RWPE1 (cell line): ENCODE results near the gene TIMM10.
A peak's percentile ranks its signal among the peaks of the same experiment; 100 is the strongest.

Source experiments
- CTCF ChIA-PET: fragments of 350-600 bp; sonication (Branson Sonifier 250); formaldehyde crosslinking; extraction: SDS; loops from one replicate; lab custom pipeline; 2021; lab: Yijun Ruan, JAX
- POLR2A ChIA-PET: fragments of 400-600 bp; formaldehyde crosslinking; extraction: SDS; loops from one replicate; lab custom pipeline; 2020; ENCODE audit warnings: antibody characterized with exemption; ENCODE audit not compliant: low non-redundant PET; lab: Yijun Ruan, JAX
- DNase-seq: peaks from one replicate; pipeline ENCODE4 v3.0.0; 2012; ENCODE audit warnings: low spot score
- H3K27ac ChIP-seq: fragments of 450-650 bp; 2 replicates; pipeline ENCODE4 v1.5.1; 2017
- CTCF ChIP-seq: fragments of 450-650 bp; conservative IDR thresholded peaks from 2 replicates; pipeline ENCODE4 v1.5.1; 2017; ENCODE audit warnings: low read depth, mild to moderate bottlenecking

The TIMM10 gene

GRCh38 chr11:57499413-57499982, 31.1 kb downstream of the TIMM10 start:
- POLR2A ChIA-PET: interaction anchor here (0.7 kb wide), 1 partner anchor 19 kb away, joined by 3 read pairs; no protein-coding TSS in a partner anchor
- peak overlapping the region; percentile 70 for H3K27ac ChIP-seq
- TF ChIP-seq CTCF: no peak
- DNase-seq: peak; percentile 99
- CTCF ChIA-PET: interaction anchor here (1.2 kb wide), 1 partner anchor 16 kb away, joined by 3 read pairs; no protein-coding TSS in a partner anchor

GRCh38 chr11:57498540-57498939, 32.0 kb downstream of the TIMM10 start:
- TF ChIP-seq CTCF: no peak
- ChIA-PET POLR2A (interaction anchor here (0.7 kb wide), 1 partner anchor 20 kb away, joined by 3 read pairs; no protein-coding TSS in a partner anchor), CTCF (interaction anchor here (1.5 kb wide), 1 partner anchor 146 kb away, joined by 3 read pairs; no protein-coding TSS in a partner anchor)
- H3K27ac ChIP-seq: 0 out of 2 replicates have a peak overlapping the region, but pooled peaks have one; percentile 70
- DNase-seq: no peak

DNA sequence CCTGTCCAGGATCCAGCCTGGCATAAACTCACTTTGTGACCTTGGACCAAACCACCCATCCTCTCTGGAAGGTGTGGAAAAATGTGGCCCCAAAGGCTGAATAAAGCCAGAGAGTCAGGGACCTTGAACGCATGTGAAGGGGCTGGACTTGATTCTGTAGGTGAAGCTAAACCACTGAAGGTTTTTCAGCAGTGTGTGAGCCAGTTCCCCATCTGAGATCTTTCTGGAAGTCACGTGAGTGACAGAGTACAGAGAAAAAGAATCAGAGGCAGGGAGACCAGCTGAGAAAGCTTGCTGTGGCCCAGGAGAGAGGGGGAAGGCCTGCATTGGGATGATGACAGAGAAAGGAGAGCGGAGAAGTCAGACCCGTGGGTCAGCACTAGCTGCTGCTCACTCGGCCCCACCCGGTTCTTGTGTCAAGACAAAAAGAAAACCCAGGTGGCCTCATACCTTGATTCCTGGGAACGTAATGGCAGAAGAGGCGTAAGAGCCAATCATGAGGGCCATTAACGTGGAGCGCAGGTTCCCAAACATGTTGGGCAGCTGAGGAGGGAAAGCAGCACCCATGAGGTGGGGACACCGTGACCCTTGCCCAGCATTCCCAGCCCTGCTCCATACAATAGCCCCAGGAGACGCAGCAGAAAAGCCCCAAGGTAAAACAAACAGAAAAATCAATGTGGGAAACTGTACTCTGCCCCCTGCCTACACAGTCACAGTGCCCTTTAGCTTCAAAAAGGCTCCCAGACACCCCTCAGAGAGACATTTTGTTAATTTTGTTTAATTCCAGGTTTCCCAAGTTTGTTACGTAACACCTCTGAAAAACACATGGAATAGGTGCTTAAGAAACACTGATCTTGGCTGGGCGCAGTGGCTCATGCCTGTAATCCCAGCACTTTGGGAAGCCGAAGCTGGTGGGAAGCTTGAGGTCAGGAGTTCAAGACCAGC, 33.0 kb downstream of the TIMM10 start:
- CTCF ChIA-PET: interaction anchor here (1.5 kb wide), 1 partner anchor 147 kb away, joined by 3 read pairs; no protein-coding TSS in a partner anchor
- DNase-seq: no peak
- TF ChIP-seq CTCF: no peak
- POLR2A ChIA-PET: no interaction called here
- no peak overlapping the region for H3K27ac ChIP-seq

DNA sequence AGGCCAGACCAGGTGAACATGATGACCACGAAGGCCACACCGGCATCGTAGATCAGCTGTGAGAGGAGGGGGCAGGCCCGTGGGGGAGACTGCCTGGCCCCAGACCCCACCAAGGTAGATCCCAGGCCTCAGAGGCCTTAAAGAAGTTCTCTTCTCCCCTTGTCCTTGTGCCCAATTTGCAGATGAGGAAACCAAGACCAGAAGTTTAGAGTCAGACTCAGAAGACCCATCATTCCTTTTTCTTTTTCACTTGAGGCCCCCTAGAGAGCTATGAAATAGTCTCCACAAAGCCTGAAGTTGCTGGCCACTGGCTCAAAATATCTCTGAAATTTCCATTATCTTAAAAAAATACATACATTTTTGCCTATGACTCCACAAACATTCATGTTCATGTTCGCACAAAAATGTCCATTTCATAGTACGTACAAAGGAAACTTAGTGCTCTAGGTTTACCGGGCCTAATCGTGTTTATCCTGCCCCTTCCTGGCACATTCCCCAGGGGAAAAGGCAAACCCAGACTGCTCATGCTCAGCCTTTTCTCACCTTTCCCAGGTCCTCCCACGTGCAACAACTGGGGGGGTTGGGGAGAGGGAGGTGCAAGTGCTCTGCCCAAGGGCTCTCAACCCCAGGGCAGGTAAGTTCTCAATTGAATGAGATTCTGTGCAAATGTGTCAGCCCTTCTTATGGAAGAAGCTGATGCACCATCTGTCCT, 34.3 kb downstream of the TIMM10 start:
- POLR2A ChIA-PET: no interaction called here
- no peak for TF ChIP-seq CTCF
- H3K27ac ChIP-seq: no peak overlapping the region
- no peak for DNase-seq
- CTCF ChIA-PET: interaction anchor here (0.6 to 0.9 kb wide), 3 partner anchors 13 to 663 kb away, joined by 3 to 5 read pairs (median 3); no protein-coding TSS in a partner anchor

- POLR2A ChIA-PET: no interaction called here
- TF ChIP-seq CTCF: peak; percentile 82
- CTCF ChIA-PET: interaction anchor here (0.6 to 2.0 kb wide), 26 partner anchors 8 to 409 kb away, joined by 3 to 28 read pairs (median 5); partner anchors contain the start of genes RTN4RL2, SLC43A1, TIMM10 and UBE2L6
- peak overlapping the region; percentile 55 for H3K27ac ChIP-seq
- peak; percentile 60 for DNase-seq
Measured at GRCh38 chr11:57493507-57494503, 36.7 kb downstream of the TIMM10 start.
